ENCODE data around the gene PARS2.

Gene PARS2

GRCh38 chr1:54764133-54764921 is at the start of gene PARS2:
Gene PARS2, minus strand, starts transcription at chr1:54764523. Its CDS starts 5,362 bp downstream, at chr1:54759161.
- DNase-seq (ENCODE audit: low read depth): peak; percentile 94

- no peak for DNase-seq (ENCODE audit: low read depth)
Observed at GRCh38 chr1:54814126-54814498, 49.8 kb upstream of the PARS2 start.

GRCh38 chr1:54813485-54814125 is 49.3 kb upstream of the PARS2 start:
- no peak for DNase-seq (ENCODE audit: low read depth)

GRCh38 chr1:54812801-54813484 is 48.6 kb upstream of the PARS2 start:
- DNase-seq (ENCODE audit: low read depth): no peak

- DNase-seq (ENCODE audit: low read depth): no peak
Observed at GRCh38 chr1:54811739-54812655, 47.7 kb upstream of the PARS2 start.

GRCh38 chr1:54811066-54811465 is 46.7 kb upstream of the PARS2 start:
- no peak for DNase-seq (ENCODE audit: low read depth)

GRCh38 chr1:54810153-54810942 is 46.0 kb upstream of the PARS2 start:
- peak; percentile 25 for DNase-seq (ENCODE audit: low read depth)

GRCh38 chr1:54809496-54810074 is 45.3 kb upstream of the PARS2 start:
- no peak for DNase-seq (ENCODE audit: low read depth)

- DNase-seq (ENCODE audit: low read depth): no peak
Observed at GRCh38 chr1:54808443-54809207, 44.3 kb upstream of the PARS2 start.

- DNase-seq (ENCODE audit: low read depth): no peak
Observed at GRCh38 chr1:54807756-54808155, 43.4 kb upstream of the PARS2 start.

GRCh38 chr1:54806931-54807611 is 42.7 kb upstream of the PARS2 start:
- DNase-seq (ENCODE audit: low read depth): peak; percentile 30

- DNase-seq (ENCODE audit: low read depth): no peak
Observed at GRCh38 chr1:54805981-54806381, 41.7 kb upstream of the PARS2 start.

GRCh38 chr1:54805466-54805865 is 41.1 kb upstream of the PARS2 start:
- DNase-seq (ENCODE audit: low read depth): no peak

GRCh38 chr1:54804471-54805132 is 40.3 kb upstream of the PARS2 start:
- no peak for DNase-seq (ENCODE audit: low read depth)

- DNase-seq (ENCODE audit: low read depth): no peak
Observed at GRCh38 chr1:54803761-54804470, 39.6 kb upstream of the PARS2 start.

- peak; percentile 42 for DNase-seq (ENCODE audit: low read depth)
Observed at GRCh38 chr1:54800899-54801759, 36.8 kb upstream of the PARS2 start, which contains the start of gene TTC22. Gene TTC22, minus strand, starts transcription at chr1:54801323. Its CDS starts 160 bp downstream, at chr1:54801163.
